ENCODE results near the gene ELP5. TPM values are rescaled to one million over a fixed set of nuclear protein-coding genes. Genes with fewer than 3 reads are reported as not detected.
A peak's percentile ranks its signal among the peaks of the same experiment; 100 is the strongest.

Gene ELP5
- total RNA-seq, 2 experiments from 2014 or later = 49.6 to 52.4 TPM

DNA sequence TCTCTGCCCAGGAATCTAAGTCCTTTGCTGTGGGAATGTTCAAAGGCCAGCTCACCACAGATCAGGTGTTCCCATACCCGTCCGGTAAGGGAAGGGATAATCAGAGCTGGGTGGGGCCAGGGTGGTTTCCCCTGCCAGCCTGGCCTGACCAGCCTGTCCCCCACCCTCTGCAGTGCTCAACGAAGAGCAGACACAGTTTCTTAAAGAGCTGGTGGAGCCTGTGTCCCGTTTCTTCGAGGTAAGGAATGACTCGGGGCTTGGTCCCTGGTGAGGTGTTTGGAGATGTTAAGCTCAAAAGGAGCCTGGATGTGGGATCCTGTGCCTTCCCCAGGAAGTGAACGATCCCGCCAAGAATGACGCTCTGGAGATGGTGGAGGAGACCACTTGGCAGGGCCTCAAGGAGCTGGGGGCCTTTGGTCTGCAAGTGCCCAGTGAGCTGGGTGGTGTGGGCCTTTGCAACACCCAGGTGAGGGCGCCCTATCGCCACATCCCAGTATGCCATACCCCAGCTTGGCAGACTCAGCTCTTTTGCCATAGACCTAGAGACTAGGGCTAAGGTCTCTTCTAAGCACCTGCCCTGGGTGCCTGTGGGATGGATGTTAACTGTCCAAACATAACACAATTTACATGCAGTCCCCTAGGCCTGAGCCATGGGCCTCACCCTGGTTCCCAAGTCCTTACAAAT, 31.3 kb upstream of the ELP5 start:
- intact Hi-C loops (cut with micrococcal nuclease) = loop anchor here (1.0 to 2.0 kb wide), 2 partner anchors 14 to 76 kb away; partner anchors contain the start of gene DVL2
- no peaks in the 10 kb centered on the region for H3K9me3 Mint-ChIP-seq
- H3K36me3 Mint-ChIP-seq = peaks cover 28% of the 10 kb centered on the region
- H3K4me1 Mint-ChIP-seq (ENCODE audit: low read depth) = peaks cover 45% of the 10 kb centered on the region
- peak; percentile 82 for DNase-seq
- POLR2A ChIA-PET = interaction anchor here (0.5 to 4.9 kb wide), 10 partner anchors 9 to 641 kb away, joined by 3 to 33 read pairs (median 4); partner anchors contain the start of genes DVL2, GABARAP and PHF23
- H3K27ac Mint-ChIP-seq = peak overlapping the region; percentile 92
- H3K27me3 Mint-ChIP-seq = no peaks in the 10 kb centered on the region
- H3K4me3 Mint-ChIP-seq = peak overlapping the region; percentile 90
- CTCF ChIA-PET = interaction anchor here (0.8 to 4.2 kb wide), 14 partner anchors 9 to 340 kb away, joined by 3 to 48 read pairs (median 8); partner anchors contain the start of genes CTDNEP1, DVL2, ELP5 and GABARAP

DNA sequence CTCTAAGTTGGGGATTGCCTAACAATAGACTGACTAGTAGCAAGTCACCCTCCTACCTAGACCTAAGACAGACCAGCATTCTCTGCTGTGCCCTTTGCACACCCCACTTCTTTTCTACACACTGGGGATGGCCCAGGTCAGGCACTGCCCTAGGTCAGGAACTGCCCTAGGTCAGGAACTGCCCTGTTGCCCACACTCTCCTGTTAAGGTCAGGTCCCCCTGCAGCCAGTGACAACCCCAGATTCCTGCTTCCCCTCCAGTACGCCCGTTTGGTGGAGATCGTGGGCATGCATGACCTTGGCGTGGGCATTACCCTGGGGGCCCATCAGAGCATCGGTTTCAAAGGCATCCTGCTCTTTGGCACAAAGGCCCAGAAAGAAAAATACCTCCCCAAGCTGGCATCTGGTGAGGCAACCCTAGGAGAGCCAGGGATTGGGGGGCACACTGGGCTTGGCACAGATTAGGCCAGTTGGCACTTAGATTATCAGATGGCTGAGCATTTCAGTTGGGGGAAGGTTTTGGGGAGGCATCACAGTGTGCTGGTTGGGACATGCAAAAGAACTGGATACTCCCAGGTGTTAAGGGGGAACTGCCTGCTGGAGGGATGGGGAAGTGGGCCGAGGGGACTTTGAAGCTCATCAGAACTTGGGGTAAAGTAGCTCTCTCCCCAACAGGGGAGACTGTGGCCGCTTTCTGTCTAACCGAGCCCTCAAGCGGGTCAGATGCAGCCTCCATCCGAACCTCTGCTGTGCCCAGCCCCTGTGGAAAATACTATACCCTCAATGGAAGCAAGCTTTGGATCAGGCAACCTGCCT, 30.5 kb upstream of the ELP5 start:
- intact Hi-C loops (cut with micrococcal nuclease) = loop anchor here (1.0 to 2.0 kb wide), 2 partner anchors 13 to 75 kb away; partner anchors contain the start of gene DVL2
- H3K4me1 Mint-ChIP-seq (ENCODE audit: low read depth) = peaks cover 38% of the 10 kb centered on the region

DNA sequence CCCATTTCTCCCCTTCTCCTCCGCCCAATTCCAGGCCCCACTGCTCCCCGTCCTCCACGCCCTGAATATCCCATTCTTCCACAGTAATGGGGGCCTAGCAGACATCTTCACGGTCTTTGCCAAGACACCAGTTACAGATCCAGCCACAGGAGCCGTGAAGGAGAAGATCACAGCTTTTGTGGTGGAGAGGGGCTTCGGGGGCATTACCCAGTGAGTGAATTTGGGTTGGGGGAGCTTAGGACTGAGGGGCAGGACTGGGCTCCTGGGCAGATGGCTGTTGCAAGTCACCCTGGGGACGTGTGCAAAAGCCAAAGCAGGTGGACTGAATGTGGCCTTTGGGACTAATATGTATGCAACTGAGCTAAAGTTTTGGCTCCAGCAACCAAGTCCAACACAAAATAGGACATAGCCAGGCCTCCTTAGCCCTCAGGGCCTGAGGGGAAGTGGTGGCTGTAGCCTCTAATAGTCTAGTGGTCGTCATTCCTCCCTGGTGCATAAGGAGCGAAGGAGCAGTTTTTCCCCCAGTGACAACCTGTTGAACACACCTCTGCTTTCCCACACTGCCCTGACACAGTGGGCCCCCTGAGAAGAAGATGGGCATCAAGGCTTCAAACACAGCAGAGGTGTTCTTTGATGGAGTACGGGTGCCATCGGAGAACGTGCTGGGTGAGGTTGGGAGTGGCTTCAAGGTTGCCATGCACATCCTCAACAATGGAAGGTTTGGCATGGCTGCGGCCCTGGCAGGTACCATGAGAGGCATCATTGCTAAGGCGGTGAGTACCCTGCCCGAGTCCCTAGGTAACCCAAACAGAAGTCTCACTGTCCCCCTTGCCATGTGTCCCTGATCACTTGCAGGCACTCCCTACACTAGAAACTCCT, 29.7 kb upstream of the ELP5 start:
- no peak for DNase-seq
- Mint-ChIP-seq H3K27ac (peak overlapping the region; percentile 92), H3K36me3 (peaks cover 31% of the 10 kb centered on the region), H3K27me3 (no peaks in the 10 kb centered on the region), H3K9me3 (no peaks in the 10 kb centered on the region), H3K4me3 (no peak overlapping the region), H3K4me1 (ENCODE audit: low read depth) (peaks cover 34% of the 10 kb centered on the region)
- POLR2A ChIA-PET = interaction anchor here (2.5 to 4.9 kb wide), 2 partner anchors 12 to 74 kb away, joined by 5 to 33 read pairs; partner anchors contain the start of gene DVL2
- intact Hi-C loops (cut with micrococcal nuclease) = no loop called here
- CTCF ChIA-PET = interaction anchor here (1.5 to 4.2 kb wide), 2 partner anchors 16 to 339 kb away, joined by 4 to 34 read pairs; partner anchors contain the start of gene PHF23

More for the DNA sequence above, 30.5 kb upstream of the ELP5 start:
- H3K27ac Mint-ChIP-seq = peak overlapping the region; percentile 92
- ChIA-PET CTCF (interaction anchor here (0.8 to 4.2 kb wide), 13 partner anchors 8 to 339 kb away, joined by 3 to 48 read pairs (median 8); partner anchors contain the start of genes CTDNEP1, DVL2, ELP5 and GABARAP), POLR2A (interaction anchor here (0.5 to 4.9 kb wide), 11 partner anchors 8 to 642 kb away, joined by 3 to 33 read pairs (median 5); partner anchors contain the start of genes DVL2, GABARAP and PHF23)
- DNase-seq = no peak
- no peaks in the 10 kb centered on the region for H3K9me3 Mint-ChIP-seq
- H3K27me3 Mint-ChIP-seq = no peaks in the 10 kb centered on the region
- H3K36me3 Mint-ChIP-seq = peaks cover 31% of the 10 kb centered on the region
- H3K4me3 Mint-ChIP-seq = peak overlapping the region; percentile 90

DNA sequence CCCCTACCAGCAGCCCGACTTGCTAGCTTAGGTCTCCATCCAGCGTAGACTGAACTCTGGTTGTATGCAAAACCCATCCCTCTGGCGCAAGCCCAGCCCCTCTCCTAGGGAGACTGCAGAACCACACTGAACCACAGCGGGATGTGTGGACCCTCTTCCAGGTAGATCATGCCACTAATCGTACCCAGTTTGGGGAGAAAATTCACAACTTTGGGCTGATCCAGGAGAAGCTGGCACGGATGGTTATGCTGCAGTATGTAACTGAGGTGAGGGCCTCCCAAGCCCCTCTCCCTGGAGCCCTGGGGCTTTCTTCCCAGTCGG, 29.1 kb upstream of the ELP5 start:
- intact Hi-C loops (cut with micrococcal nuclease) = no loop called here
- Mint-ChIP-seq H3K9me3 (no peaks in the 10 kb centered on the region), H3K36me3 (peaks cover 32% of the 10 kb centered on the region), H3K27me3 (no peaks in the 10 kb centered on the region), H3K27ac (no peak overlapping the region), H3K4me1 (ENCODE audit: low read depth) (peaks cover 30% of the 10 kb centered on the region), H3K4me3 (no peak overlapping the region)
- POLR2A ChIA-PET = interaction anchor here (2.5 to 4.9 kb wide), 2 partner anchors 11 to 74 kb away, joined by 5 to 33 read pairs; partner anchors contain the start of gene DVL2
- DNase-seq = no peak
- CTCF ChIA-PET = no interaction called here

DNA sequence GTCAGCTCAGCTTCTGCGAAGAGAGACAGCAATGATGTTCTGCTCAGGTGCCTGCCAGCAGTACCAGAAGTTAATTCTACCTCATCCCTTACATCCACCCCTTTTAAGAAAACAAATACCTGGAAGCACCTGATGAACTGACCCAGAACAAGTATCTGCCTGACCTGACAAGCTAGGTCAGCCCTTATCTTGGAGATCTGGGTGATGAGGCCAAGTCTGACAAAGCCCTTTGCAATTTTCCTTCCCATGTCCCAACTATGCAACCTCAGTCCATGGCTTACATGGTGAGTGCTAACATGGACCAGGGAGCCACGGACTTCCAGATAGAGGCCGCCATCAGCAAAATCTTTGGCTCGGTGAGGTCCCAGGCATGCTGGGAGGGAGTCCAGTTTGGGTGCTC, 28.6 kb upstream of the ELP5 start:
- CTCF ChIA-PET = no interaction called here
- no peak overlapping the region for H3K27ac Mint-ChIP-seq
- DNase-seq = no peak

DNA sequence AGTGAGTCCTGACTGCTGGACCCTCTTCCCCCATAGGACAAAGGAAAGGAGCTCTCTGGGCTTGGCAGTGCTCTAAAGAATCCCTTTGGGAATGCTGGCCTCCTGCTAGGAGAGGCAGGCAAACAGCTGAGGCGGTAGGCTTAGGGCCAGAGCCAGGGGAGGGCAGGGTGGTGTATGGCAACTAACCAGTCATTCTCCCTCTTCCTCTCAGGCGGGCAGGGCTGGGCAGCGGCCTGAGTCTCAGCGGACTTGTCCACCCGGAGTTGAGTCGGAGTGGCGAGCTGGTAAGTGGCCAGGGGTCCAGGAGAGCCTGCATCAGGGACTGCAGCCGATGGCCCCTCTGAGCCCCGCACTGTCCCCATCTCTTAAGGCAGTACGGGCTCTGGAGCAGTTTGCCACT, 27.9 kb upstream of the ELP5 start:
- ChIA-PET CTCF (no interaction called here), POLR2A (interaction anchor here (1.4 to 4.9 kb wide), 3 partner anchors 10 to 72 kb away, joined by 5 to 33 read pairs (median 5); partner anchors contain the start of gene DVL2)
- intact Hi-C loops (cut with micrococcal nuclease) = no loop called here
- peaks cover 26% of the 10 kb centered on the region for H3K4me1 Mint-ChIP-seq (ENCODE audit: low read depth)
- no peaks in the 10 kb centered on the region for H3K27me3 Mint-ChIP-seq
- H3K36me3 Mint-ChIP-seq = peaks cover 39% of the 10 kb centered on the region
- H3K4me3 Mint-ChIP-seq = no peak overlapping the region
- no peak overlapping the region for H3K27ac Mint-ChIP-seq
- H3K9me3 Mint-ChIP-seq = no peaks in the 10 kb centered on the region
- DNase-seq = no peak

More for the DNA sequence above, 28.6 kb upstream of the ELP5 start:
- H3K36me3 Mint-ChIP-seq = peaks cover 36% of the 10 kb centered on the region
- peaks cover 30% of the 10 kb centered on the region for H3K4me1 Mint-ChIP-seq (ENCODE audit: low read depth)
- H3K9me3 Mint-ChIP-seq = no peaks in the 10 kb centered on the region
- POLR2A ChIA-PET = interaction anchor here (2.5 to 4.9 kb wide), 2 partner anchors 11 to 73 kb away, joined by 5 to 33 read pairs; partner anchors contain the start of gene DVL2
- intact Hi-C loops (cut with micrococcal nuclease) = no loop called here
- H3K4me3 Mint-ChIP-seq = no peak overlapping the region
- no peaks in the 10 kb centered on the region for H3K27me3 Mint-ChIP-seq

DNA sequence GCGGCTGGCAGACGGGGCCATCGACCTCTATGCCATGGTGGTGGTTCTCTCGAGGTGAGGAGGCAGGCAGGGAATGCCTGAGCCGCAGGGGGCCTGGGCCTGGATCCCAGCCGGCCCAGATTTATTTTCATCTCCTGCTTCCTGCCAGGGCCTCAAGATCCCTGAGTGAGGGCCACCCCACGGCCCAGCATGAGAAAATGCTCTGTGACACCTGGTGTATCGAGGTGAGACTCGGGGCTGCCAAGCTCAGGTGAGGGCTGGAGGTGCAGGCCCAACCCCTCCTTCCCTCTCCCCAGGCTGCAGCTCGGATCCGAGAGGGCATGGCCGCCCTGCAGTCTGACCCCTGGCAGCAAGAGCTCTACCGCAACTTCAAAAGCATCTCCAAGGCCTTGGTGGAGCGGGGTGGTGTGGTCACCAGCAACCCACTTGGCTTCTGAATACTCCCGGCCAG, 27.3 kb upstream of the ELP5 start:
- CTCF ChIA-PET = no interaction called here
- H3K4me1 Mint-ChIP-seq (ENCODE audit: low read depth) = peaks cover 22% of the 10 kb centered on the region
- POLR2A ChIA-PET = interaction anchor here (1.4 kb wide), 1 partner anchor 9 kb away, joined by 5 read pairs; the partner anchor contains the start of gene DVL2

DNA sequence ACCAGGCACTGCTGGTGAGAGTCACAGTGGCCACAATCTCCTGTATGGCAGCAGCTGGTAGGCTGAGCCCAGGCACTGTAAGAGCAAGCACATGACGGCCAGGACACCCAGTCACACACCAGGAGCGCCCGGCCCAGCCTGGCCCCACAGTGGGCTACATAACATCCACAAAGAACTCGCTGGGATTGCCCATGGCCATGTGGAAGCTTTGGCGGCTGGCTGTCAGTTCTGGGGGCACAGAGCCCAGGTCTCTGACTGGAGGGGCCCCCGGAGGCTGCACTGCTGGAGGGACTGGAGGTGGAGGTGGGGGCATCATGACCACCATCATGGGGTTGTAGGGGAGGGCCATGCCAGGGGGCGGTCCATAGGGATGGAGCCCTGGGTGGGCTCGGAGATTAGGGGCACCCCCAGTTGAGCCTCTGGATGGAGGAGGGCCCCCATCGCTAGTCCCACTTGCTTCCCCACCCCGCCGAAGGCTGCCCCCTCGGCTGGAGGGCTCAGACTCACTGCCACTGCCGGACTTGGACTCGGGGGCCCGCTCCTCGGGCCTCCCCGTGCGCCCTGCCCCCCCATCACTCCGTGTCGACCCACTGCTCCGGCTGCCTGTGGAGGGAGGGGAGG, 26.2 kb upstream of the ELP5 start:
- H3K27ac Mint-ChIP-seq = no peak overlapping the region
- no peaks in the 10 kb centered on the region for H3K27me3 Mint-ChIP-seq
- H3K4me1 Mint-ChIP-seq (ENCODE audit: low read depth) = peaks cover 19% of the 10 kb centered on the region
- H3K4me3 Mint-ChIP-seq = no peak overlapping the region
- intact Hi-C loops (cut with micrococcal nuclease) = no loop called here
- POLR2A ChIA-PET = interaction anchor here (1.4 kb wide), 1 partner anchor 8 kb away, joined by 5 read pairs; the partner anchor contains the start of gene DVL2
- no peak for DNase-seq
- CTCF ChIA-PET = no interaction called here
- peaks cover 44% of the 10 kb centered on the region for H3K36me3 Mint-ChIP-seq
- H3K9me3 Mint-ChIP-seq = no peaks in the 10 kb centered on the region

More for the DNA sequence above, 27.3 kb upstream of the ELP5 start:
- Mint-ChIP-seq H3K36me3 (peaks cover 44% of the 10 kb centered on the region), H3K27ac (no peak overlapping the region), H3K27me3 (no peaks in the 10 kb centered on the region), H3K4me3 (no peak overlapping the region), H3K9me3 (no peaks in the 10 kb centered on the region)
- DNase-seq = no peak
- intact Hi-C loops (cut with micrococcal nuclease) = no loop called here

DNA sequence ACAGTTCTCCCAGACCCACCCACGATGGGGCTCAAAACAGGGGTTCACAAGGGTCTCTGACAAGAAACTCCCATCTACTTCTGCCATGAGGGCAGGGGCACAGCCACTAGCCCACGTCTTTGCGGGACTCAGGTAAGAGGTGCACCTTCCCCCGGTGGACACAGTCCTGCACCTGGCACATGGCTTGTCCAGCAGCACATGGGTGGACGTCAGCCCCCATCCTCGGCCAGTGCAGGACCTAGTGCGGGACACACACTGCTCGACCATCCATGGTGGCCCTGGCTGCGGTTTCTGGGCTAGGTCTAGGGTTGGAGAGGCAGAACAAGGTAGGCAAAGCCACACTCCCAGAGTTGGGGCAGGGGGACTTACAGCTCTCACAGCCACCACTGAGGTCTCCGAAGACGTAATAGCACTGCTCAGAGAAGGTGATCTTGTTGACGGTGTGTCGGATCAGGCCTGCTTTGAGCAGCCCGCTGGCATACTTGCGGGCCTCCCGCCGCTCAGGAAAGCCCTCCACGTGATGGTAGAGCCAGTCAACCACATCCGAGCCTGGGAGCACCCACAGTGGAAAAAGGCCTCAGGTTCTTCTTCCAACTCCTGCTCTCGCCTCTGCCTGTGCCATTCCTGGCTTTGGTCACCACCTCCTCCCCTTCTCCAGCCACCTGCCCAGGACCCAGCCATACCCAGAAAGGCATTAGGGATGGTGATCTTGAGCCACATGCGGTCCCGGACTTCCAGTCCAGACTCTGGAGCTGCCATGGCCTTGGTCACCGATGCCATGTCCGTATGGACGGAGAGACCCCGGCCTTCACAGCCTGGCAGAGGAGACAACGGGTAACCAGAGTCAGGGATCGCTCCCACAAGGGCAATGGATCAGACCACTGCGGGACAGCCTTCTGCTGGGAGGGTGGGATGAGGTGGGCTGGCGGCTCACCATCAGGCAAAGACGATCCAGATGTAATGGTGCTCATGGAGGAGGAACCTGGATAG, 25.0 kb upstream of the ELP5 start:
- Mint-ChIP-seq H3K27ac (no peak overlapping the region), H3K4me1 (ENCODE audit: low read depth) (peaks cover 15% of the 10 kb centered on the region), H3K4me3 (no peak overlapping the region), H3K9me3 (no peaks in the 10 kb centered on the region), H3K27me3 (no peaks in the 10 kb centered on the region), H3K36me3 (peaks cover 37% of the 10 kb centered on the region)
- CTCF ChIA-PET = no interaction called here
- intact Hi-C loops (cut with micrococcal nuclease) = no loop called here
- POLR2A ChIA-PET = no interaction called here
- no peak for DNase-seq

DNA sequence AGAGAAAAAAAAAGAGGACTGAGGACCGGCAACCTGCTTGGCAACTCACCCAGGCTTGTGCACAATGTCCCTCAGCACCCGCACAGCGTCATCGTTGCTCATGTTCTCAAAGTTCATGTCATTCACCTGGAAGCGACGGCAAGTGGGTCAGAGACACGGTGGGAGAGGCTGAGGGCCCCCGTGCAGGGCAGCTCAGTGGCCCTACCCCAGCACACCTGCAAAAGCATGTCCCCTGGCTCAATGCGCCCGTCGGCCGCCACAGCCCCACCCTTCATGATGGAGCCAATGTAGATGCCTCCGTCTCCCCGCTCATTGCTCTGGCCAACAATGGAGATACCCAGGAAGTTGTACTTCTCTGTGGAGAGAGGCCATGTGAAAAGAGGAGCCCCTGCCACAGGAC, 23.1 kb upstream of the ELP5 start:
- peaks cover 29% of the 10 kb centered on the region for H3K4me1 Mint-ChIP-seq (ENCODE audit: low read depth)
- CTCF ChIA-PET = no interaction called here
- POLR2A ChIA-PET = interaction anchor here (2.0 kb wide), 1 partner anchor 9 kb away, joined by 6 read pairs; the partner anchor contains the start of genes ACADVL and DLG4
- no peaks in the 10 kb centered on the region for H3K9me3 Mint-ChIP-seq
- intact Hi-C loops (cut with micrococcal nuclease) = no loop called here
- no peak overlapping the region for H3K27ac Mint-ChIP-seq
- no peak for DNase-seq
- H3K4me3 Mint-ChIP-seq = no peak overlapping the region
- no peaks in the 10 kb centered on the region for H3K27me3 Mint-ChIP-seq
- peaks cover 28% of the 10 kb centered on the region for H3K36me3 Mint-ChIP-seq

Data from activated CD4-positive, alpha-beta memory T cell treated with anti-CD3 and anti-CD28 coated beads for 36 hours (primary cell).